SU-DHL-6 (cell line): ENCODE data around the gene IFRD2.

Experiments
- H2AFZ ChIP-seq: fragments of 200-600 bp; sonication (generic); 2 replicates; pipeline ENCODE4 v1.6.1; 2014; ENCODE audit warnings: low read depth, mild to moderate bottlenecking, moderate library complexity, mixed read lengths, antibody characterized with exemption, low read length; ENCODE audit not compliant: severe bottlenecking
- H3F3A ChIP-seq: fragments of 200-600 bp; shearing (Covaris generic); 2 replicates; pipeline ENCODE4 v1.6.0; 2016; ENCODE audit warnings: antibody characterized with exemption, mild to moderate bottlenecking; ENCODE audit not compliant: insufficient read depth
- H3K27ac ChIP-seq: fragments of 200-600 bp; sonication (generic); 2 replicates; pipeline ENCODE4 v1.5.1; 2016; ENCODE audit warnings: low read depth, mild to moderate bottlenecking, low read length, moderate library complexity, mixed read lengths
- H3K27me3 ChIP-seq: fragments of 200-600 bp; sonication (generic), shearing (Covaris generic); 2 replicates; pipeline ENCODE4 v1.6.0; 2014; ENCODE audit warnings: mild to moderate bottlenecking, low read length
- H3K36me3 ChIP-seq: fragments of 200-600 bp; sonication (generic); 2 replicates; pipeline ENCODE4 v1.6.1; 2014; ENCODE audit warnings: mild to moderate bottlenecking, low read length, mixed read lengths
- H3K4me2 ChIP-seq: fragments of 300-600, 200-600 bp; shearing (Covaris generic), sonication (generic); 2 replicates; pipeline ENCODE4 v1.6.0; 2014; ENCODE audit warnings: low read length, low read depth, mild to moderate bottlenecking; ENCODE audit not compliant: poor library complexity, severe bottlenecking
- H3K4me3 ChIP-seq: fragments of 200-600 bp; sonication (generic); 2 replicates; pipeline ENCODE4 v1.5.1; 2014; ENCODE audit warnings: antibody characterized with exemption, low read length, mild to moderate bottlenecking, mixed read lengths; ENCODE audit not compliant: insufficient read depth, poor library complexity, severe bottlenecking
- H3K79me2 ChIP-seq: fragments of 200-600 bp; sonication (generic); 2 replicates; pipeline ENCODE4 v1.6.1; 2014; ENCODE audit warnings: mild to moderate bottlenecking, low read length, moderate library complexity; ENCODE audit not compliant: insufficient read depth
- H3K9ac ChIP-seq: fragments of 200-600 bp; sonication (generic); 2 replicates; pipeline ENCODE4 v1.7.0; 2014; ENCODE audit warnings: mild to moderate bottlenecking, low read length
- H3K9me2 ChIP-seq: fragments of 200-600 bp; sonication (generic); replicated peaks from 2 replicates; pipeline ENCODE4 v1.6.1; 2014; ENCODE audit warnings: low read length; ENCODE audit not compliant: insufficient read depth
- H3K9me3 ChIP-seq: fragments of 200-600 bp; sonication (generic); 2 replicates; pipeline ENCODE4 v1.6.1; 2014; ENCODE audit warnings: low read length, mixed read lengths; ENCODE audit not compliant: insufficient read depth
- H4K20me1 ChIP-seq: fragments of 200-600 bp; sonication (generic); 2 replicates; pipeline ENCODE4 v1.6.1; 2014; ENCODE audit warnings: low read depth, mild to moderate bottlenecking, antibody characterized with exemption, low read length, moderate library complexity, mixed read lengths
- EZH2phosphoT487 ChIP-seq: fragments of 200-600 bp; sonication (generic), shearing (Covaris generic); conservative IDR thresholded peaks from 2 replicates; pipeline ENCODE4 v1.6.1; 2018; ENCODE audit warnings: mild to moderate bottlenecking, antibody characterized with exemption, low read length, moderate library complexity, mixed read lengths
- TF ChIP-seq, protein P1 (sequence below): fragments of 200-600 bp; sonication (generic); IDR thresholded peaks from one replicate; pipeline ENCODE4 v1.5.1; 2017; ENCODE audit warnings: antibody characterized with exemption, mild to moderate bottlenecking, low read length, moderate library complexity; ENCODE audit not compliant: insufficient read depth, poor library complexity, severe bottlenecking

The IFRD2 gene

DNA sequence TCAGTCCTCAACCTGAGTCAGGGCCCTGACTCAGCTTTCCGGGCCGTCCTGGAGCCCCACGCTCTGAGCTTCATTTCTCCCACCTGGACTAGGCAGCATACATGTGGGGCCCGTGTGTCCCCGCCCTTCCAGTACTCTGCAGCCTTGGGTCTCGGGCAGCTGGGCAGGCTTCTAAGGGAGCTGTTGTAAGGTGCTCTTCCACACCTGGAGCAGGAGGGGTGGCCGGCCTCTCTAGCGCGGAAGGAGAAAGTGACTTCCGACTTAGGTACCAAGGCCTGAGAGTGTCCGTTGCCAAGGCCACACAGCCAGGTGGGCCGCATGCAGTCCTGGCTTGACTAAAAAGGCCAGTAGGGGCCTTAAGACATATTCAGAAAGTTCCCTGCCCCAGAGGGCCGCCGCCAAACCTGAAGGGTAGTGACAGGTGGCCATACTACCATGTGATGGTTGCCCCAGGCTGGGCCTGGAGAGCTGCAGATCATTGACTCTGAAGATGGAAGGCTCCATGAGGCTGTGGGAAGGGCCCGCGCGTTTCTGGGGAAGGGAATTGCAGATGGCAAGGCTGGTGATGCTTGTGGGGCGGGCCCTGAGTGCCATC, 32.7 kb downstream of the IFRD2 start:
- H3K4me2 ChIP-seq = peak overlapping the region; percentile 52
- H3K9ac ChIP-seq = 0 out of 2 replicates have a peak overlapping the region, but pooled peaks have one; percentile 50
- TF ChIP-seq, protein P1, sequence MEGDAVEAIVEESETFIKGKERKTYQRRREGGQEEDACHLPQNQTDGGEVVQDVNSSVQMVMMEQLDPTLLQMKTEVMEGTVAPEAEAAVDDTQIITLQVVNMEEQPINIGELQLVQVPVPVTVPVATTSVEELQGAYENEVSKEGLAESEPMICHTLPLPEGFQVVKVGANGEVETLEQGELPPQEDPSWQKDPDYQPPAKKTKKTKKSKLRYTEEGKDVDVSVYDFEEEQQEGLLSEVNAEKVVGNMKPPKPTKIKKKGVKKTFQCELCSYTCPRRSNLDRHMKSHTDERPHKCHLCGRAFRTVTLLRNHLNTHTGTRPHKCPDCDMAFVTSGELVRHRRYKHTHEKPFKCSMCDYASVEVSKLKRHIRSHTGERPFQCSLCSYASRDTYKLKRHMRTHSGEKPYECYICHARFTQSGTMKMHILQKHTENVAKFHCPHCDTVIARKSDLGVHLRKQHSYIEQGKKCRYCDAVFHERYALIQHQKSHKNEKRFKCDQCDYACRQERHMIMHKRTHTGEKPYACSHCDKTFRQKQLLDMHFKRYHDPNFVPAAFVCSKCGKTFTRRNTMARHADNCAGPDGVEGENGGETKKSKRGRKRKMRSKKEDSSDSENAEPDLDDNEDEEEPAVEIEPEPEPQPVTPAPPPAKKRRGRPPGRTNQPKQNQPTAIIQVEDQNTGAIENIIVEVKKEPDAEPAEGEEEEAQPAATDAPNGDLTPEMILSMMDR = no peak
- TF ChIP-seq EZH2phosphoT487 = no peak
- H4K20me1 ChIP-seq = no peaks in the 10 kb centered on the region
- H3K4me3 ChIP-seq = peak overlapping the region; percentile 48
- H3K27me3 ChIP-seq = no peaks in the 10 kb centered on the region
- no peak overlapping the region for H3K27ac ChIP-seq
- H3K9me3 ChIP-seq = no peaks in the 10 kb centered on the region
- H3F3A ChIP-seq = no peaks in the 10 kb centered on the region
- H3K36me3 ChIP-seq = 0 out of 2 replicates have a peak, but pooled peaks cover 3% of the 10 kb centered on the region
- H2AFZ ChIP-seq = no peak overlapping the region
- H3K79me2 ChIP-seq = no peaks in the 10 kb centered on the region
- no peaks in the 10 kb centered on the region for H3K9me2 ChIP-seq

DNA sequence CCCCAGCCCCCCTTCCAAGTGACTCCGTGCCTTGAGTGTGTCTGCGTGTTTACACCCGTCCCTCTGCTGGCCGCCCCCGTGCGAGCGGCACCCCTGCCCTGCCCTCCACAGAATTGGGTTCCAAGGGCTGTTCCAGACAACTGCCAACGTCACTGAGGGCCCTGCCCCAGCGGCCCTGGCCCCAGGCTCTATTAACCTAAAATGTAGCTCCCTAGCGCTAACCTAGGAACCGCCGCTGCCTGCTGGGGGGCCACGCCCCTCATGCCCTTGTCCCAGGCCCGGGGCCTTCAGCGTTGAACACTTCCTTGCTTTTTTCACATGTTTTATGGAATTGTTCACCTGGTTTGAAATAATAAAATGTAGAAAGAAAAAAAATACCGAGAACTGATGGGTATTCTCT, 33.2 kb downstream of the IFRD2 start:
- H3K36me3 ChIP-seq = 0 out of 2 replicates have a peak, but pooled peaks cover 3% of the 10 kb centered on the region
- no peaks in the 10 kb centered on the region for H4K20me1 ChIP-seq
- H3K9me3 ChIP-seq = no peaks in the 10 kb centered on the region
- no peak overlapping the region for H3K9ac ChIP-seq
- H3K9me2 ChIP-seq = no peaks in the 10 kb centered on the region
- no peak overlapping the region for H2AFZ ChIP-seq
- H3K79me2 ChIP-seq = no peaks in the 10 kb centered on the region
- no peaks in the 10 kb centered on the region for H3K27me3 ChIP-seq
- H3K4me2 ChIP-seq = no peak overlapping the region
- no peak overlapping the region for H3K4me3 ChIP-seq
- TF ChIP-seq, protein P1 = no peak
- no peak for TF ChIP-seq EZH2phosphoT487
- no peak overlapping the region for H3K27ac ChIP-seq
- H3F3A ChIP-seq = no peaks in the 10 kb centered on the region

DNA sequence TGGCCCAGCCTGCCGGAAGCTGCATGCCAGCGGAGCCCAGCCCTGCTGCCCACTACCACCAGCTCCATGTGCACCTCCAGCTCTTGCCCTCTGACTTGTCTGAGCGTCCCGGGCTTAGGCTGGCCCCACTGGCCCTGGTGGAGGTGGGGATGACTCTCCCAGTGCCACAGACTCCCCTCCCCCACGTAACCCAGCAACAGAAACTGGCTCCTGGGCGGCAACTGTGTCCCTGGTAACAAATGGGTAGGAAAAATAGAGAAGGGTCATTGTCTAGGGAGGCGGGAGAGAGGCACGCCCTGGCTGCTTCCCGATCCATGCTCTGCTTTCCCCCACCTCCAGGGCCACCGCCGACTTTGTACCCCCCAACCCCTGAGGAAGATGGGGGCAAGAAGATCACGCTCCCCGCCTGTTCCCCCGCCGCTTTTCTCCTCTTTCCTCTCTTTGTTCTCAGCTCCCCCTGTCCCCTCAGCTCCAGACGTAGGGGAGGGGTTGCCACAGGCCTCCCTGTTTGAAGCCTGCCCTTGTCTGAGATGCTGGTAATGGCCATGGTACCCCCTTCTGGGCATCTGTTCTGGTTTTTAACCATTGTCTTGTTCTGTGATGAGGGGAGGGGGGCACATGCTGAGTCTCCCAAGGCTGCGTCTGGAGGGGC, 34.1 kb downstream of the IFRD2 start:
- H2AFZ ChIP-seq = no peak overlapping the region
- H3K4me2 ChIP-seq = no peak overlapping the region
- H4K20me1 ChIP-seq = no peaks in the 10 kb centered on the region
- no peaks in the 10 kb centered on the region for H3K27me3 ChIP-seq
- no peak overlapping the region for H3K4me3 ChIP-seq
- TF ChIP-seq, protein P1 = no peak
- no peak for TF ChIP-seq EZH2phosphoT487
- H3K9me2 ChIP-seq = no peaks in the 10 kb centered on the region
- no peak overlapping the region for H3K27ac ChIP-seq
- H3K79me2 ChIP-seq = no peaks in the 10 kb centered on the region
- no peaks in the 10 kb centered on the region for H3F3A ChIP-seq
- no peak overlapping the region for H3K9ac ChIP-seq
- H3K36me3 ChIP-seq = 0 out of 2 replicates have a peak, but pooled peaks cover 3% of the 10 kb centered on the region
- H3K9me3 ChIP-seq = no peaks in the 10 kb centered on the region
